Stimulated activated CD8-positive, alpha-beta memory T cell treated with anti-CD3 and anti-CD28 coated beads, Interleukin-4, amount 100 ng/mL, for 48 hours (primary cell): Measurements from ENCODE around the gene HSH2D.
"Not testable (repeated sequence)": the region's sequence is repeated elsewhere in the genome, so short reads cannot be mapped to it uniquely, and the experiment has no call there.

Source experiments
- DNase-seq: peaks from one replicate; pipeline ENCODE4 v3.0.0-alpha.2; 2020

HSH2D gene

GRCh38 chr19:16159655-16160054 is 16.2 kb downstream of the HSH2D start:
- DNase-seq: no peak

- no peak for DNase-seq
Observed at GRCh38 chr19:16160445-16160942, 17.0 kb downstream of the HSH2D start.

DNA sequence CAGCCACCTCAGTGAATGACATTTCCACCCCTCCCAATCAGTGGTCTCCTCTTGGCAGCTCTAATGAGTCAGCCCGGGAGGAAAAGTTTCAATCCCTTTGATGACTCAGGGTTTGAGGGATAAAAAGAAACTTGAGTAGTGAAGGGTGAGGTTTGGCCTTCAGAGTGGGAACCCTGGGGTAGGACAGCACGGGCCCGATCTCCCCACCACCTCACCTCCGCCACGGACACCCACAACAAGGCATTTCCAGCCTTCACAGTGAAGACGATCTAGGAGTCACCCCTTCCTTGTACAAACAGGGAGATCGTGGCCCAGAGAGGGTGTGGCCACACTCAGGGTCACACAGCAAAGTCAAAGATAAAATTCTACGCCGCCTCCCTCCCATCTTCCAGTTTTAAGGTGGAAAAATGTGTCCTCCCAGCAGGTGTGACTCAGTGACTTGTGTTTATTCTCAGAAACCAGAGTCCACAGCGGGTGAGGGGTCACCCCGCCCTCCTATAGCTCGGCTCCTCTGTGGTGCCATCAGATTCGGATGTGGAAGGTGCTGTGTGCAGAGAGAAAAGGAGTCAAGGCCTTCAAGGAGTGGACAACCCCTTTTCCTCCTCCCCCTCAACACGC is 17.6 kb downstream of the HSH2D start:
- DNase-seq: peak; percentile 75

- DNase-seq: peak; percentile 59
Observed at GRCh38 chr19:16161840-16162239, 18.4 kb downstream of the HSH2D start.

DNA sequence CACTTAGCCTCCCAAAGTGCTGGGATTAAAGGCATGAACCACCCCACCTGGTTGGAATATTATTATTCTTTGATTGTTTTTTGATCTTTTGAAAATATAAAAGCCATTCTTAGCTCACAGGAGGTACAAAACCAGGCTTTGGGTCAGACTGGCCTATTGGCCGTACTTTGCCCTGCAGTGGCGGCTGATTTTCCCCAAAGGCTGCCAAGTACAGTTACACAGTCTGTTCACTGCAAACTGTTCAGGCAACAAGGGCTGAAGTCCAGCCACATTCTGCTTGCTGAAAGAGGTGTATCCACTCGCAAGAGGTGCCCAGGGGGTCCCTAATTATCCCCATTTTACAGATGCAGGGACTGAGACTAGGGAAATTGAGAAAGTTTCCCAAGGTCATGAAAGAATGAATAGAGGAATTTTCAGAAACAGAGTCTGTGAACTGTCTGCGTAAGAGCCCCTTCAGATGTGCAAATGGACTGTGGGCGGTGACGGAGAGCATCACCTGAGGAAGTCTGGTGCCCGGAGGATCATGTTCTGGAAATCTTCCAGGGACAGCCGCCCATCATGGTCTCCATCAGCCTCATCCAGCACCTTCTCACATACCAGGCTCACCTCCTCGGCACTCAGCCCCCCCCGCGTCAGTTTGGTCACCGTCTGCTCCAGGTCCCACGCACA is 20.9 kb downstream of the HSH2D start:
- no peak for DNase-seq

GRCh38 chr19:16166417-16166816 is 22.9 kb downstream of the HSH2D start:
- DNase-seq: no peak

DNA sequence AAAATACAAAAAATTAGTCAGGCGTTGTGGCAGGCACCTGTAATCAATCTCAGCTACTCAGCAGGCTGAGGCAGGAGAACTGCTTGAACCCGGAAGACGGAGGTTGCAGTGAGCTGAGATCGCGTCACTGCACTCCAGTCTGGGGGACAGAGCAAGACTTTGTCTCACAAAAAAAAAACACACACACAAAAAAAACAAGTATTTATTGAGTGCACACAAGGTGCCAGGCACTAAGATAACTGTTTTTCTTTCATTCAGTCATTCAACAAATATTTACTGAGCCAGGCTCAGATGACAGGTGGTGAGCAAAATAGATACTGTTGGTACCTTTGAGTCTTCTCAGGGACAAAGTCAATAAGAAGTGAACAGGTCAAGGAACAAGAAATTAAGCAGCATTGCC is 23.6 kb downstream of the HSH2D start:
- DNase-seq: no peak

DNA sequence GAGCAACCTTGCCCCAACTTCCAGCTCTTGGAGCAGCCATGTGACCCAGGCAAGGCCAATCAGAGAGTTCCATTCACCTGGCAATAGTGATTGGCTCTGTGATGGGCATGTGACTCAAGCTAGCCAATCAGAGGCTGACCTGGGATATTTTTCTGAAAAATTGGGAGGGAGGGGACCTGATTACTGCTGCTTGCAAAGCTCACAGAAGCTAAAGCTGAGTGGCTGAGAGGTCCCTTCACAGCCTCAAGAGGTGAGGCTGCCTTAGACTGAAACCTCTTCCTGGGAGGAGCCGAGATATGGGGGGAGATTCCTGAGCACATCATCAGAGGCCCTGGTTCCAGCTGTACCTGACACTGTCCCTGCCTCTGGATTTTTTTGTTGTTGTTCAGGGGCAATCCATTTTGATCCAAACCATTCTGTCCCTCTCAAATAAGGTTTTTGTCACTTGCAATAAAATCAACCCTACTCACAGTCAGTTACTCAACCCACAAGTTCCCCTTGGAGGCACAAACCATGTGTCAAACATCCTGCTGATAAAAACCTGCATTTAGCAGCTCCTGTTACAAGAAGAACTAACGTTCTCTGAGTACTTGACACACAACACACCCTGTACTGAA is 25.1 kb downstream of the HSH2D start:
- no peak for DNase-seq

GRCh38 chr19:16170134-16170533 is 26.6 kb downstream of the HSH2D start:
- no peak for DNase-seq

GRCh38 chr19:16175954-16176353 is 32.5 kb downstream of the HSH2D start:
- DNase-seq: no peak

DNA sequence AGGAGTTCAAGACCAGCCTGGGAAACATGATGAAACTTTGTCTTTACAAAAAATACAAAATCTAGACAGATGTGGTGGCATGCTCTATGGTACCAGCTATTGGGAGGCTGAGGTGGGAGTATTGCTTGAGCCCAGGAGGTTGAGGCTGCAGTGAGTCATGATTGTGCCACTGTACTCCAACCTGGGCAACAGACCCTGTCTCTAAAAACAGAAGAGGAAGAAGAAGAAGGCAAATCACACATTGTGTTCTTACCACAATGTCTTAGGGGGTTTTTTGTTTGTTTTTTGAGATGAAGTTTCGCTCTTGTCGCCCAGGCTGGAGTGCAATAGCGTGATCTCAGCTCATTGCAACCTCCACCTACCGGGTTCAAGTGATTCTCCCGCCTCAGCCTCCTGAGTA is 35.4 kb downstream of the HSH2D start:
- DNase-seq: not testable (repeated sequence)

DNA sequence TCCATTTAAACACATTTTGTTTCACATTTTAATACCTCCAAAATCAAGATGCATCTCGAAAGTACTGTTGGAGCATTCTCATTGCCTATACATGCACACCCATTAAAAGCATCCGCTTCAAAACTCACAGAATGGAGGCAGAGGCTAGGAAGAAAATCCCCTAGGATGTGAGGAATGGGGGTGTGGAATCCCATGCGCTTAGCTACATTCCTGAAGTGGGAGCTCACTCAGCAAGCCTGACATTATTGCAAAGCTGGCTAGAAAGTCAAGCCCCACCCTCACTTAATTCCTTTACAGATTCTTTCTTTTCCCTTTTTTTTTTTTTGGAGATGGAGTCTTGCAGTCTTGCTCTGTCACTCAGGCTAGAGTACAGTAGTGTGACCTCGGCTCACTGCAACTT is 37.1 kb downstream of the HSH2D start:
- no peak for DNase-seq

DNA sequence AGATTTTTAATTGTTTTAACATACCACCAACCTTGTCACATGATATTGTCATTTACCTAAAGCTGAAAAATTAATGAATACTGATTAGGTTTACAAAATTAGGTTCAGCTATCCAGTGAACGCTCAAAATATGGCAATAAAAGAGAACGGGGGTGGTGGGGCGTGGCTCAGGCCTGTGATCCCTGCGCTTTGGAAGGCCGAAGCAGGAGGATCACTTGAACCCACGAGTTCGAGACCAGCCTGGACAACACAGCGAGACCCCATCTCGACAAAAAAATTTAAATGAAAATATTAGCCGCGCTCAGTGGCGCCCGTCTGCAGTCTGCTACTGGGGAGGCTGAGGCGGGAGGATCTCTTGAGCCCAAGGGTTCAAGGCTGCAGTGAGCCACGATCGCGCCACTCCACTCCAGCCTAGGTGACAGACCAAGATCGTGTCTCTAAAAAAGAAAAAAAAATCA is 41.2 kb downstream of the HSH2D start:
- no peak for DNase-seq

DNA sequence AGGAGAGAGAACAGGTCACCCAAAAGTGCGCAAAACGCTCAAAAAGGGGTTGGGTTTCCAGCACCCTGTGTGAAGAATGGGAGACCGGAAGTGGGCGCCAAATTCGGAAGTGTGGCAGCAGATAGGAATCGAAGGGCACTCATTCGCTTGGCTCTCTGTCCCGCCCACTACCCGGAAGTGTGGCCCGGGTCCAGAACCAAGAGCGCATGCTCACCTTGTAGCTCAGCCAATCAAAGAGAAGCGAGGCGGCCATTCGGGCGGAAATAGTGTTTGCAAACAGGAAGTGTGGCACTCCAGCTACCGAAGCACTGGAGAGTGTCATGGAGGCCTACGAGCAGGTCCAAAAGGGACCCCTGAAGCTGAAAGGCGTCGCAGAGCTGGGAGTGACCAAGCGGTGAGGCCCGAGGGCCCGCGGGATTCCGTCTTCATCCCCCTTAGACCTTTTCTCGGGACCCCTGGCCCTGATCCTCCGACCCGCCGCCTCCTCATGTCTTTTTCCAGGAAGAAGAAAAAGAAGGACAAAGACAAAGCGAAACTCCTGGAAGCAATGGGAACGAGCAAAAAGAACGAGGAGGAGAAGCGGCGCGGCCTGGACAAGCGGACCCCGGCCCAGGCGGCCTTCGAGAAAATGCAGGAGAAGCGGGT is 41.8 kb downstream of the HSH2D start, which contains the start of gene FAM32A:
FAM32A (plus strand) TSS at position 288 of the 645 bp plus-strand sequence; CDS start at position 321, 33 bp downstream.
- DNase-seq: peak; percentile 99

GRCh38 chr19:16185768-16186123 is 42.3 kb downstream of the HSH2D start:
- peak; percentile 67 for DNase-seq

- no peak for DNase-seq
Observed at GRCh38 chr19:16188521-16188920, 45.0 kb downstream of the HSH2D start.

GRCh38 chr19:16190198-16190597 is 46.7 kb downstream of the HSH2D start:
- no peak for DNase-seq

GRCh38 chr19:16190736-16191135 is 47.3 kb downstream of the HSH2D start:
- no peak for DNase-seq

- DNase-seq: no peak
Observed at GRCh38 chr19:16191216-16191908, 47.9 kb downstream of the HSH2D start.

DNA sequence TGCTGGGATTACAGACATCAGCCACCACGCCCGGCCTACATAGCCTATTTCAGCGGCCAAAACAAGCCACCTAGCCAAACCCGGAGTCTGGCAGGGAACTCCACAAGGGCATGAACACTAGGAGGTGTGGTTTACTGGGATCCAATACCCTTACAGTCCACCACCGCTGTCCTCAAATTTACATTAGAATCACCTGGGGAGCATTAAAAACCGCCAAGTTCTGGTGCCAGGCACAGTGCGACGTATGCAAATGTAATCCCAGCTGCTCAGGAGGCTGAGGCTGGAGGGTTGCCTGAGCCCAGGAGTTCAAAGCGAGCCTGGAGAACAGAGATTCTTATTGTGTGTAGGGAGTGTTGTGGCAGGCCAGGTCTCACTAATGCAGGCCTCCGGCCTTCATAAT is 50.0 kb downstream of the HSH2D start:
- DNase-seq: no peak

GRCh38 chr19:16197188-16197621 is 53.7 kb downstream of the HSH2D start:
- no peak for DNase-seq

DNA sequence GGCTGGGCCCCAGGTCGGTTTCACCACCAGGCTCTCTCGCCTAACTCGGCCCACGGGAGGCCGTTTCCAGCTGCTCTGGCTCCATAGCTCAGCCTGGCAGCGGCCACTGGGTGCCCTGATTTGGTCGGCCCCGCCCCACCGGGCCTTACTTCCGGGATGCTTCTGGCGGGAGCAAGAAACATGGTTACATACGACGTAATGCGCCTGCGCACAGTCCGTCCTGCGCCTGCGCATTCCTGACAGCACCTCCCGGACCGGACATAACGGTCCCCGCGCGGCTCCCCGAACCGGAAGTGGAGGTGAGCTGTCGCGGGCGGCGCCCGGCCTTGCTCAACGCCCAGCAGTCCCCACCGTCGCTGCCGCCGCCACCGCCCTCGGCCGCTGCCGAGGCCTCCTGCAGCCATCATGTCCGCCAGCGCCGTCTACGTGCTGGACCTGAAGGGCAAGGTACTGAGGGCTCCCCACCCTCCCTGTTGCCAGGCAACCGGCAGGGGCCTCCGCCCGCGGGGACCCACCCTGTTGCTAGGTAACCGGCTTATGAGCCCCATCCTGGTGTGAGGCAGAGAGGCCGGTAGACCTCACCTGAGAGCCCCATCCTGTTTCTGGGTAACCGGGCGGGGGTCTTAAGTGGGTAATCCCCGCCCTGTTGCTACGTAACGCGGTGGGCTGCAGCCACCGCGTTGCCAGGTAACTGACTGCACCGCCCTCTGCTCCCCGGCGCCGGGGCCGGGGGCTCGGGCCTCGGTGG is 54.3 kb downstream of the HSH2D start, which contains the start of gene AP1M1:
AP1M1 (plus strand) TSS at position 290 of the 748 bp plus-strand sequence; CDS start at position 406, 116 bp downstream.
- peak; percentile 99 for DNase-seq
